Uterus (tissue), 2 donors: ENCODE measurements around the gene POU2AF3.

ENCODE experiments used
- CTCF ChIP-seq, 4 experiments: fragments of 200-600 bp in 2 of 4; fragments of 450-650 bp in 2 of 4; sonication (generic) in 2 of 4; IDR thresholded peaks; one replicate each; pipeline ENCODE4 v1.5.1; 2016 to 2019; ENCODE audit warnings: antibody characterized with exemption in 4 of 4, mild to moderate bottlenecking in 2 of 4, moderate library complexity in 1 of 4
- POLR2A ChIP-seq, 2 donors: fragments of 450-650 bp; IDR thresholded peaks; one replicate each; pipeline ENCODE4 v1.6.1; 2016; ENCODE audit warnings: antibody characterized with exemption in 2 of 2, mild to moderate bottlenecking in 1 of 2, moderate library complexity in 1 of 2

- TF ChIP-seq POLR2A (IDR thresholded peaks at IDR 0.05), result no peak
- TF ChIP-seq CTCF (IDR thresholded peaks at IDR 0.05), result no peak
Measured at GRCh38 chr11:111349191-111349695, 50.9 kb downstream of the POU2AF3 start.
